Muscle of leg (tissue), 16 donors: Measurements from ENCODE around the gene ITGBL1. TPM values are rescaled to one million over a fixed set of nuclear protein-coding genes. Genes with fewer than 3 reads are reported as not detected.

Experiments used
- DNase-seq: peaks from one replicate; pipeline ENCODE4 v3.0.0; 2013
- H3K27ac ChIP-seq: one replicate; pipeline ENCODE4 v1.5.1; 2013; ENCODE audit warnings: mild to moderate bottlenecking, low read length, control low read depth
- H3K27me3 ChIP-seq: one replicate; pipeline ENCODE4 v1.6.1; 2013; ENCODE audit warnings: low read length; ENCODE audit not compliant: control insufficient read depth, insufficient read depth
- H3K36me3 ChIP-seq: one replicate; pipeline ENCODE4 v1.6.1; 2013; ENCODE audit warnings: low read length; ENCODE audit not compliant: control insufficient read depth, insufficient read depth
- H3K4me1 ChIP-seq: one replicate; pipeline ENCODE4 v1.6.1; 2013; ENCODE audit warnings: low read length; ENCODE audit not compliant: control insufficient read depth, insufficient read depth
- H3K4me3 ChIP-seq: one replicate; pipeline ENCODE4 v1.5.1; 2013; ENCODE audit warnings: low read length, control low read depth
- H3K9me3 ChIP-seq: replicated peaks from 2 replicates; pipeline ENCODE4 v1.6.1; 2013; ENCODE audit warnings: low read depth, low read length; ENCODE audit not compliant: control insufficient read depth
- WGBS: methylation state at CpG from one replicate; pipeline ENCODE4 v1.1.5; 2013; ENCODE audit warnings: missing lambda C conversion rate; ENCODE audit not compliant: insufficient coverage; 5-methylcytosine and 5-hydroxymethylcytosine counted together
- long read RNA-seq, 11 donors: transcript quantifications; one replicate each; lab custom pipeline, GENCODE V29; 2026
- polyA plus RNA-seq, 8 donors: library from polyadenylated mRNA; unstranded; fragments of 120-200 nt; gene quantifications; one replicate each; pipeline versions ENCODE4 v1.2.1 to v1.2.3, GENCODE V29; 2013; ENCODE audit warnings: inconsistent platforms in 1 of 8, low replicate concordance in 1 of 8; ENCODE audit not compliant: insufficient read length in 8 of 8, insufficient read depth in 1 of 8
- total RNA-seq: library from RNA; stranded (reverse); fragments of 120-200 nt; gene quantifications from one replicate; pipeline ENCODE4 v1.2.4, GENCODE V29; 2013

The ITGBL1 gene, protein sequence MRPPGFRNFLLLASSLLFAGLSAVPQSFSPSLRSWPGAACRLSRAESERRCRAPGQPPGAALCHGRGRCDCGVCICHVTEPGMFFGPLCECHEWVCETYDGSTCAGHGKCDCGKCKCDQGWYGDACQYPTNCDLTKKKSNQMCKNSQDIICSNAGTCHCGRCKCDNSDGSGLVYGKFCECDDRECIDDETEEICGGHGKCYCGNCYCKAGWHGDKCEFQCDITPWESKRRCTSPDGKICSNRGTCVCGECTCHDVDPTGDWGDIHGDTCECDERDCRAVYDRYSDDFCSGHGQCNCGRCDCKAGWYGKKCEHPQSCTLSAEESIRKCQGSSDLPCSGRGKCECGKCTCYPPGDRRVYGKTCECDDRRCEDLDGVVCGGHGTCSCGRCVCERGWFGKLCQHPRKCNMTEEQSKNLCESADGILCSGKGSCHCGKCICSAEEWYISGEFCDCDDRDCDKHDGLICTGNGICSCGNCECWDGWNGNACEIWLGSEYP
- total RNA-seq, result 12.9 TPM
- 10 to 100 TPM in 1 of 8 donors, 1 to 10 TPM in 6, under 1 TPM in 1; 0.96 to 22.4 (median 2.3) TPM for polyA plus RNA-seq
- long read RNA-seq, donor 1, result 0 reads
- long read RNA-seq, donor 2, result 0 reads
- long read RNA-seq, donor 3, partial matches to known transcripts, result 0 of 1 reads
- long read RNA-seq, donor 3, other reads (novel, unspliced or antisense), result 0 of 1 reads
- long read RNA-seq, donor 4, result 0 reads
- long read RNA-seq, donor 5, transcript ITGBL1-202 (11 exons, 2,494 nt), result major isoform, 8 of 33 reads
- long read RNA-seq, donor 5, partial matches to known transcripts, result 25 of 33 reads
- long read RNA-seq, donor 5, other reads (novel, unspliced or antisense), result 0 of 33 reads
- long read RNA-seq, donor 6, result 0 reads
- long read RNA-seq, donor 7, result 0 reads
- long read RNA-seq, donor 8, partial matches to known transcripts, result 5 of 5 reads
- long read RNA-seq, donor 8, other reads (novel, unspliced or antisense), result 0 of 5 reads
- long read RNA-seq, donor 9, partial matches to known transcripts, result 0 of 1 reads
- long read RNA-seq, donor 9, other reads (novel, unspliced or antisense), result 0 of 1 reads
- long read RNA-seq, donor 10, result 0 reads
- long read RNA-seq, donor 11, partial matches to known transcripts, result 5 of 6 reads
- long read RNA-seq, donor 11, other reads (novel, unspliced or antisense), result 0 of 6 reads

- Histone ChIP-seq H3K4me1 (no peaks in the 10 kb centered on the region), H3K9me3 (no peaks in the 10 kb centered on the region), H3K4me3 (peak within 1 kb of the TSS; percentile 28), H3K27me3 (peaks cover 8% of the 10 kb centered on the region), H3K36me3 (no peaks in the 10 kb centered on the region), H3K27ac (no peak within 1 kb of the TSS)
- 20% methylated on average over 10 of the region's 18 CpGs for WGBS
- peak; percentile 42 for DNase-seq
Observed at GRCh38 chr13:101452519-101453485, at the start of gene ITGBL1. Gene ITGBL1, plus strand, starts transcription at chr13:101452675. Its CDS starts 159 bp downstream, at chr13:101452834.

- DNase-seq, result no peak
- no peaks in the 10 kb centered on the region for H3K27me3 ChIP-seq
- no peak overlapping the region for H3K27ac ChIP-seq
- no peaks in the 10 kb centered on the region for H3K36me3 ChIP-seq
- H3K4me1 ChIP-seq, result no peaks in the 10 kb centered on the region
- no peaks in the 10 kb centered on the region for H3K9me3 ChIP-seq
- H3K4me3 ChIP-seq, result no peak overlapping the region
- WGBS, result no CpG with 5 or more reads among the region's 1 CpG
Observed at GRCh38 chr13:101406791-101407190, 45.7 kb upstream of the ITGBL1 start.

GRCh38 chr13:101408154-101408553 lies 44.3 kb upstream of the ITGBL1 start:
- H3K27me3 ChIP-seq, result no peaks in the 10 kb centered on the region
- no peaks in the 10 kb centered on the region for H3K9me3 ChIP-seq
- H3K27ac ChIP-seq, result no peak overlapping the region
- H3K4me1 ChIP-seq, result no peaks in the 10 kb centered on the region
- H3K4me3 ChIP-seq, result no peak overlapping the region
- WGBS, result 46% methylated on average over 2 of the region's 9 CpGs
- no peaks in the 10 kb centered on the region for H3K36me3 ChIP-seq
- DNase-seq, result no peak

DNA sequence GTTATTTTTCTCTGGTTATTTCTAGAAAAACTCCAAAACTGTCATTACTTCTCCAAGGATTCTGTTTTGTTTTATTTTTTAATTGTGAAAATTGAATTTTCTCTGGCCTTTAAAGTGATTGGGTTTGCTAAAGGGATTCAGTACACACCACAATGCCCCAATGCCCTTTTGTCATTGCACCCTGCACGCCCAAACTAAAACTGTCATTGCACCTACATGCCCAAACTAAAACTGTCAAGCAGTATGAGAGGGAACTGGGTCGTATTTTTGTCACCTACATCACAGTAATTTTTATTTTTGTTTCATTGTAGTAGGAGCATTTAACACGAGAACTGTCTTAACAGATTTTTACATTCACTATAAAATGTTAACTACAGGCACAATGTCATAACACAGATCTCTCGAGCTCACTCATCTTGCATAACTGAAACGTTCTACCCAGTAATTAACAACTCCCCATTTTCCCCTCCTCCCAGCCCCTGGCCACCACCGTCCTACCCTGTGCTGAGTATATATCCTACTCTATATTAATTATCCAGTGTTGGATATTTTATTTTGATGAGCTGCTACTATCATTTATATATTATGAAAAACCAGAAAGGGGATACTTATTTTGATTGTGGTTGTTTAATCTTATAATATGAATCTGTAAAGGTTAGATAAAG lies 43.4 kb upstream of the ITGBL1 start:
- H3K4me1 ChIP-seq, result no peaks in the 10 kb centered on the region
- no peaks in the 10 kb centered on the region for H3K9me3 ChIP-seq
- 90% methylated on average over 2 of the region's 6 CpGs for WGBS
- no peak for DNase-seq
- no peak overlapping the region for H3K4me3 ChIP-seq
- H3K27ac ChIP-seq, result no peak overlapping the region
- H3K27me3 ChIP-seq, result peaks cover 4% of the 10 kb centered on the region
- H3K36me3 ChIP-seq, result no peaks in the 10 kb centered on the region

DNA sequence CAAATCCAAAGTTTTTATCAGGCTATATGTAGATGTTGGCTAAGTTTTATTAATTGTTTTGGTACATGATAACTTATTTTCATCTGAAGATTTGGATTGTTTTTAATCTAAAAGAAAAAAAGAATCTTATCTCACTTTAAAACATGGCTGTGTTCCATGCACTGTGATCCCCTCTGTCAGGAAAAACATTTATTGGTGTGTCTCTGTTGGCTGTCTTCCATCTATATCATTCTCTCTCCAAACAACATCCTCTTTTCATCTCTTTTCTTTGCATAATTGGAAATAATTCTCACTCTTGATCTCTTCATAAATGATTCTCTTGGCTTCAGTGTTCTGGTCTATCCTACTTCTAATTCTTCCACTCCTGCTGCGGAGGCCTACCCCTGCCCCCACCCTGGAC lies 40.4 kb upstream of the ITGBL1 start:
- no peaks in the 10 kb centered on the region for H3K36me3 ChIP-seq
- no peaks in the 10 kb centered on the region for H3K9me3 ChIP-seq
- H3K27me3 ChIP-seq, result peaks cover 22% of the 10 kb centered on the region
- WGBS, result 57% methylated on average over 1 of the region's 1 CpG
- H3K4me3 ChIP-seq, result no peak overlapping the region
- H3K4me1 ChIP-seq, result no peaks in the 10 kb centered on the region
- no peak overlapping the region for H3K27ac ChIP-seq
- no peak for DNase-seq

GRCh38 chr13:101415358-101416174 lies 36.9 kb upstream of the ITGBL1 start:
- H3K4me1 ChIP-seq, result no peaks in the 10 kb centered on the region
- H3K4me3 ChIP-seq, result no peak overlapping the region
- WGBS, result 13% methylated on average over 25 of the region's 43 CpGs
- no peak for DNase-seq
- no peak overlapping the region for H3K27ac ChIP-seq
- peaks cover 23% of the 10 kb centered on the region for H3K27me3 ChIP-seq
- no peaks in the 10 kb centered on the region for H3K9me3 ChIP-seq
- H3K36me3 ChIP-seq, result no peaks in the 10 kb centered on the region

- under 1% methylated on average over 63 of the region's 85 CpGs for WGBS
Observed at GRCh38 chr13:101416181-101417042, 36.1 kb upstream of the ITGBL1 start, which contains the start of gene NALCN. Gene NALCN, minus strand, starts transcription at chr13:101416508. Its CDS starts 17,382 bp downstream, at chr13:101399126.

DNA sequence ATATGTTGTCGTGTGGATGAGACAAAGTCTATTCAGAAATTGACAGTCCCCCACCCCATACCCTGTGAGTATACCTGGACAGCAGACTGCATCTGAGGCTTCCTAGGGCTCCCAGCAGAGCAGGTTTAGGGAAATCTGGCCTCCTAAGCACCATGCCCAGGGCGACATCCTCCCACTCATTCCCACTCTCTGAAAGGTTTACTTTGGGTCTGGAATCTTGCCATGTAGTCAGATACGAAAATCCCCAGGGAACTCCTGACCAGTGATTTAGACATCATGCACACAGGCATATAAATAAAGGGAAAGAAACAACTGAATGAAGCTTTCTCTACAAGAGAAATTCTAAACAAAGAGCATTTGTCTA lies 35.5 kb upstream of the ITGBL1 start:
- H3K4me1 ChIP-seq, result no peaks in the 10 kb centered on the region
- no peak for DNase-seq
- no peak overlapping the region for H3K4me3 ChIP-seq
- peaks cover 23% of the 10 kb centered on the region for H3K27me3 ChIP-seq
- H3K27ac ChIP-seq, result no peak overlapping the region
- H3K36me3 ChIP-seq, result no peaks in the 10 kb centered on the region
- WGBS, result no CpG with 5 or more reads among the region's 3 CpGs
- H3K9me3 ChIP-seq, result no peaks in the 10 kb centered on the region

More at GRCh38 chr13:101416181-101417042, 36.1 kb upstream of the ITGBL1 start, which contains the start of gene NALCN:
- no peaks in the 10 kb centered on the region for H3K4me1 ChIP-seq
- H3K27ac ChIP-seq, result no peak within 1 kb of the TSS
- DNase-seq, result peak; percentile 7
- no peaks in the 10 kb centered on the region for H3K9me3 ChIP-seq
- H3K4me3 ChIP-seq, result peak within 1 kb of the TSS; percentile 26
- no peaks in the 10 kb centered on the region for H3K36me3 ChIP-seq
- H3K27me3 ChIP-seq, result peaks cover 23% of the 10 kb centered on the region
